Left colon (tissue), 2 donors: Measurements from ENCODE around the gene TNRC6A. TPM values are rescaled to one million over a fixed set of nuclear protein-coding genes. Genes with fewer than 3 reads are reported as not detected.
"Not testable (repeated sequence)": the region's sequence is repeated elsewhere in the genome, so short reads cannot be mapped to it uniquely, and the experiment has no call there.

ENCODE experiments used
- ATAC-seq: fragments of 200-7000 bp; cut with Tn5 transposase; one replicate; pipeline ENCODE4 v1.9.1; 2020; ENCODE audit warnings: mild to moderate bottlenecking, moderate library complexity
- DNase-seq, 2 donors: peaks; one replicate each; pipeline ENCODE4 v3.0.0-alpha.2; 2020
- intact Hi-C, 2 donors: fragments of 100-400 bp; cut with DNase I in 1 of 2; cut with micrococcal nuclease in 1 of 2; formaldehyde crosslinking; loops; one replicate each; pipeline versions ENCODE4 v1.11.2 to v1.14.0; 2022; cut with DNase I, micrococcal nuclease
- total RNA-seq, 2 donors: library from RNA; stranded (reverse); fragmentation: NEBNext Ultra II Directional; extraction: Animal tissue kit (Norgen Biotek cat#: 25700); gene quantifications; one replicate each; pipeline ENCODE4 v1.2.1, GENCODE V29; 2021
- donor health status: DM: no; HTN: no; CAD: no.
- donor health status: DM: yes; HTN: yes; CAD: no.

Gene TNRC6A
- total RNA-seq, 2 donors from 2014 or later, result 29.6 to 36.2 TPM

DNA sequence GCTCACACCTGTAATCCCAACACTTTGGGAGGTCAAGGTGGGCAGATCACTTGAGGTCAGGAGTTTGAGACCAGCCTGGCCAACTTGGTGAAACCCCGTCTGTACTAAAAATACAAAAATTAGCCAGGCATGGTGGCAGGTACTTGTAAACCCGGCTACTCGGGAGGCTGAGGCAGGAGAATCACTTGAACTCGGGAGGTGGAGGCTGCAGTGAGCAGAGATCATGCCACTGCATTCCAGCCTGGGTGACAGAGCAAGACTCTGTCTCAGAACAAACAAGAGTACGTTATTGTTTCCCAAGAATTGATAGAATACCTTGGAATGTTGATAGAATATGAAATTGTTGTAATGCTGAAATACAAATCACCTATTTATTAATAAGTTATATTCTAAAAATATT lies 20.4 kb downstream of the TNRC6A start:
- ATAC-seq, DNase-seq, intact Hi-C loops: not testable (repeated sequence)

DNA sequence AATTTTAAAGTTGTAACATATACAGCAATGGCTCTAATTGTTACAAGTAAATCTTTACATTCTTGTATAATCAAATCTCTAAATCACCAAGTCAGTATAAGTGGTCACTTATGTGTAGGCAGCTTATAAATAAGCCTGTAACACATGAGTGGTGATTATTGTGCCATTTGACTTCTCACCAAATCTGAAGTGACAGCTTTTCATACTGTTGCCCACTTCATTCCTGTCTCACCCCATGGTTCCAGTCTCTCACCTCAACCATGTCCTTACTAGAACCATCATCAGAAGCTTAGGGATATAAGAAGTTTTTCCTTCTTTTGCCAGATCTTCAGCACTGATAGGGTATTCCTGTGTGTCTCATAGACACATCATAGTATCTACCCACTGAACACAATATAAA lies 23.5 kb downstream of the TNRC6A start:
- intact Hi-C loops, result no loop called here
- ATAC-seq (no peak), DNase-seq (no peak)

DNA sequence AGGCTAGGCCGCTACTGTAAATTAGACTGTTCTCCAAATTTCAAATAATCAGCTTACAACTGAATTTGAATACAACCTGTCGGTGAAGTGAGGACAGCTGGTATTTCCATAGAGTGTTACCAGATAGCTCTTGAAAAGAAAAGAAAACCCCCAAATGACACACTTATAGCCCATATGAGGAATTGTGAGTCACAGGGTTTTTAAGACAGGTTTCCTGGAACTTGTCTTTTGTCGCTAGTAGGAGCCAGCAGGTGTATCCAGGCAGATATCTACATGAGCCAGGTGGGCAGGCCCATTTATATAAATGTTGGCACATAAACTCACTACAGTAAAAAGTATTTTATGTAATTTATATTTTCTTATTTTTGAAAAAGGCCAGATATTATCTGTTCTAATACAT lies 24.0 kb downstream of the TNRC6A start:
- intact Hi-C loops, result no loop called here
- DNase-seq, result no peak
- ATAC-seq, result no peak

DNA sequence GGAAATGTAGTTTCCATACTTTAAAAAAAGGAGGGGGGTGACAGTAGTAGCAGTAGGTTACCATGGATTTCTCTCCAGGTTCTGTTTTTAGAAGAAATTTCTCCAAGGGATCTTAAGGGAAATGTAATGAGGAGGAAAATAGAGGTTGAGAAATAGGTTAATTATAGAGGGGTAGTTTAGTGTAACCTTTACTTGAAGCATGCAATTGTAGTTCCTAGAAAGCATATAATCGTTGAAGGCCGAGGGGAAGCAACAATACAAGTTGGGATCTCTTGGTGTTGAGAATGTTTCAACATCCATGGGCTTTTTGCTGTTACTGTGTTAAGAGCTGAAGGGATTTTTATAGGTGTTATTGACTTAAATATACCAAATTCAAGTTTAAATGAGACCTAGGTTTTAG lies 25.1 kb downstream of the TNRC6A start:
- intact Hi-C loops, result no loop called here
- no peak for DNase-seq
- ATAC-seq, result no peak

DNA sequence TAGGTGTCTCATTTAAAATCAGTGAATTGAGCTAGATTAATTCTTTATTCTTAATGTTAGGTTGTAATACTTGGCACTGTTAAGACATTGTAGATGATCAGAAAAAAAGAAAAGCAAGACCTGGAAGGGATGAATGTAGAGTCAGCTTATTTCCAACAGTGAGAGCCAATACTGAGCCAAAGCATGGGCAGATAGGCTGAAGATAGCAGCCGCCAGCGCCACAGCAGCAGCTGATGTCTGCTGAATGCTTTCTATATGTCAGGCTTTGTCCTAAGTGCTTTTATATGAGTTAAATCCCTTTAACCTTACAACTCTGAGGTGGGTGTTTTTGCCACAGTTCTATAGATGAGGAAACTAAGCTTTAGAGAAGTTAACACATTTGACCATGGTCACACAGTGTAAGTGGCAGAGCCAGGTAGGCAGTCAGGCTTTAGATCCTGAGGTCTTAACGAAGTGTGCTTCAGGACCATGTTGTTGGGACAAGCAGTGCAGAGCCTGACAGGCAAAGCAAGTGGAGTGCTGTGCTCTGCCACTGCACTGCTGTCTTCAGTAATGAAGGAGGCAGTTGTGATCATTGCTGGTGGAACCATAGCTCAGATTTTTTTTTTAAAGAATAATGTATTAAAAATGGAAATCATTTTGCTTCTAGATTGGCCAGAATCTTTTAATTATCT lies 25.9 kb downstream of the TNRC6A start:
- no peak for ATAC-seq
- intact Hi-C loops, result no loop called here

DNA sequence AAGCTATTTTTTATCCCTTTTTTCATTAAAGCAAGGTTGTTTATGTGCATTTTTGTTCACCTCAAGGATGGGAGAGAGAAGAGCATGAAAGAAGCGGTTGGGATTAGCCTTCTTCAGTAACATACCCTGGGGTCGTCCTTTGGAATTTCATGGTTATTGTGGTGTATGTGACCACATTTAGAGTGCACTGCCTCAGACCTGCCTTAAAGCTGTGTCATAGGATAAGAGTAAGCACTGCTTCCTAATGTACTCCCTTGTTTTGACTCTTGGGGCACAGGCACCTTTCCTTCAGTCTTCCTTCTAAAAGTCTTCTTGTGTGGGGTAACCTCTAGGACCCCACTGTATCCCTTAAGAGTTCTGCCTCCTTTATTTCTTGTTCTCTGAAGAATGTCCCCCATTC lies 28.9 kb downstream of the TNRC6A start:
- intact Hi-C loops, result no loop called here
- DNase-seq (no peak), ATAC-seq (no peak)

More for the DNA sequence above, 25.9 kb downstream of the TNRC6A start:
- DNase-seq, result no peak

DNA sequence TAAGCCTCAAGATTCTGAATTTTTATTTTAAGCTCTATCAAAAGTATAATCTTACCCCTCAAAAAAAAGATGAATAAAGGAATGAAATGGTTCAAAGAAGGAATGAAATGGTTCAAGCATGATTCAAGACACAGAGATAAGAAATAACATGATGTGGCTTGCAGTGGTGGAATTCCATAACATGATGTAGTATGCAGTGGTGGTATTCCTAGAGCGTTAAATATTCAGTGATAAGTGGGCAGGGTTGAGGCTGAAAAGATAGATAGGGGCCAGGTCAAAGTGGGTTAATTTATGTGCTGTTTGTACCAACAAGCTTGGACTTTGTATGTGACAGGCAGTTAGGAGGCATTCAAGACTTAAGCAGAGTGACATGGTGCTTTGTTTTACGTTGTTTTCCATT lies 29.6 kb downstream of the TNRC6A start:
- DNase-seq (no peak), ATAC-seq (no peak)
- intact Hi-C loops, result no loop called here

DNA sequence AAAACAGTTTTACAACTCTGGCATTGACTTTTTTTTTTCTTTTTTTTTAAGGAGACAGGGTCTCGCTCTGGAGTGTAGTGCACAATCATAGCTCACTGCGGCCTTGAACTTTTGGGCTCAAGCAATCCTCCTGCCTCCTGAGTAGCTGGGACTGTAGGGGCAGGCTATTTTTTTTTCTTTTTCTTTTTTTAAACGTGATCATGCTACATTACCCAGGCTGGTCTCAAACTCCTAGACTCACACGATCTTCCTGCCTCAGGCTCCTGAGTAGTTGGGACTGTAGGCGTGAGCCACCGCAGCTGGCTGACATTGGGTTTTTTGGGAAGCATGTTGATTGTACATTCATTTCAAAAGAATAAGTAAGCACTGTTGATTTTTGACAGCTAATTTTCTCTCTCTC lies 32.1 kb downstream of the TNRC6A start:
- ATAC-seq, result no peak
- no peak for DNase-seq
- intact Hi-C loops, result no loop called here

DNA sequence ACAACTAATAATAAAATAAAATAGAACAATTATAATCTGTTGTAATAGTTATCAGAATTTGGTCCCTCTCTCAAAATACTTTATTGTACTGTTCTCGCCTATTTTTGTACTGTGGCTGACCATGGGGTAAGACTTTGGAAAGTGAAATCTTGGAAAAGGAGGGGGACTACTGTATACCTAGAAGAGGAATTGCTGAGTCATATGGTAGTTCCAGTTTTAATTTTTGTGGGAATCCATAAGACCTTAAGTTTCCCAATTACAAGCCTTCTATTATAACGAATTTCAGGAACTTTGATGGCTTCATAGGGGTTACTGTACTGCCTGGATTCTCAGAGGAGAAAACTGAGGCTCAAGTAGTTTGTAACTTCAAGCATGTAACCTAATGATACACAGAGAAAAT lies 35.5 kb downstream of the TNRC6A start:
- ATAC-seq, result no peak
- intact Hi-C loops, result no loop called here
- DNase-seq, result no peak

DNA sequence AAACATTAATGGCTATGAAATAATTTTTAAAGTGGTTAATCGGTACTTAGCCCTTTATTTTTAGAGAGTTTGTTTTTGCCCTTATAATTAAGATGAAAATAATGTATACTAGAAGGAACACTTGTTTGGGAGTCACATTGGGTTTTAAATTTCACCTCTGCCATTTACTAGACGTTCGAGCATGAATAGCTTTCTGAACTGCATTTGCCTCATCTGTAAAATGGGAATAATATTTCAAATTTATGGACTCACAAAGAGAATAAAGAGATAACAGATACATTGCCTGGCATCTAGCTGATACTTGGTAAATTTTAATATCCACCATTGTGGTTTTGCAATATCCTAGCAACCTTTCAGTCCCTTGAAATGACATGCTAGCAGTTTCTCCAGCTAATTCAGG lies 36.6 kb downstream of the TNRC6A start:
- intact Hi-C loops, result no loop called here
- ATAC-seq, result no peak
- no peak for DNase-seq

DNA sequence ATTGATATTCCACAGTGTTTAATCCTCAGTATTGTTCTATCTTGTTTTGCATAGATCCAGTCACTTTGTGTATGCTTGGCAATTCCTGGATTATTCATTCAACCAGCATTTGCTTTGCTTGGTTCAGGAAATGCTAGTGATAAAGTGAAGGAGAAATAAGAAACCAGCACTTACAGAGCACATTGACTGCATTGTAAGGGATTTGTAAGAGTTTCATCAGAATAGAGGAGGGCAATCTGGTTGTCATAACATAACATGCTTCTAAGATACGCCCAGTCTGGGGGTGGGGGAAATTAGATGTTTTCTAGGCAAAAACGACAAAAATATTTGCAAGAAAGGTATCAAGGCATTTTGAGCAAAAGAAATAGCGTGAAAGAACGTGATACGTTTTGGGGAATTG lies 40.4 kb downstream of the TNRC6A start:
- intact Hi-C loops, result no loop called here
- DNase-seq (no peak), ATAC-seq (no peak)

DNA sequence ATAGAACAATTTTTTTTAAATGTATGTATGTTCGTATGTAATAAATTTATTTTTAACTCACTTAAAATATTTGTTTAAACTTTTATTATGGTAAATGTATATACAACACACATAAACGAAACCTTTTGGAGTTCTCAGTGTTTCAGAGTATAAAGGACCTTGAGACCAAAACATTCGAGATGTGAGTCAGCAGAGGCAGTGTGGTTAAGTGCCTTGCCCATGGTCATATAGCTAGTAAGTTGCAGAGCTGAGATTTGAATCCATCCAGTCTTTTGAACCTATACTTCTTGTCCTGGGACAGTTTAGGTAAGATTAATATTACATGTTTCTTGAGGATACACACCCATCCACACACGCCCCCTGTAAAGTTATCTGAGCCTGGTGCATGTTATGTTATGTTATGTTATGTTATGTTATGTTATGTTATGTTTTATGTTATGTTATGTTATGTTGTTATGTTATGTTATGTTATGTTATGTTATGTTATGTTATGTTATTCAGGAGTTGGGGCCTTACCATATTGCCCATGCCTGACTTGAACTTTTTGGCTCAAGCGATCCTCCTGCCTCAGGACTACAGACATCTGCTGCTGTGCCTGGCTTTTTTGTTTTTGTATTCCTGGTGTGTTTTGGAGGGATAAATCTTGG lies 41.8 kb downstream of the TNRC6A start:
- DNase-seq (no peak), ATAC-seq (no peak)
- intact Hi-C loops, result no loop called here

DNA sequence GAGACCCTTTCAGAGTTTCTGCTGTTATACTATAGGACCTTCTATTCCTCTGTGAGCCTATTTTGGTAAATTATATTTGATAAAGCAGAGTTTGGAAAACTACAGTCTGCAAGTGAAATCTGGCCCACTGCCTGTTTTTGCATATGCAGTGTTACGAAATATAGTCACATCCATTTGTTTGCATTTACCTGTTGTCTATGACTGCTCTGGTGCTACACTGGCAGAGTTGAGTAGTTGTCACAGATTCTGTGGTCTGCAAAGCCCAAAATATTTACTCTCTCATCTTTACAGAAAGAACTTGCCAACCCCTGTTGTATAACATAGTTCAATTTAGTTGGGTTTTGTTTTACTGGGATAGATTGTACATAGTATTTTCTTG lies 42.3 kb downstream of the TNRC6A start:
- ATAC-seq, result no peak
- intact Hi-C loops, result no loop called here

DNA sequence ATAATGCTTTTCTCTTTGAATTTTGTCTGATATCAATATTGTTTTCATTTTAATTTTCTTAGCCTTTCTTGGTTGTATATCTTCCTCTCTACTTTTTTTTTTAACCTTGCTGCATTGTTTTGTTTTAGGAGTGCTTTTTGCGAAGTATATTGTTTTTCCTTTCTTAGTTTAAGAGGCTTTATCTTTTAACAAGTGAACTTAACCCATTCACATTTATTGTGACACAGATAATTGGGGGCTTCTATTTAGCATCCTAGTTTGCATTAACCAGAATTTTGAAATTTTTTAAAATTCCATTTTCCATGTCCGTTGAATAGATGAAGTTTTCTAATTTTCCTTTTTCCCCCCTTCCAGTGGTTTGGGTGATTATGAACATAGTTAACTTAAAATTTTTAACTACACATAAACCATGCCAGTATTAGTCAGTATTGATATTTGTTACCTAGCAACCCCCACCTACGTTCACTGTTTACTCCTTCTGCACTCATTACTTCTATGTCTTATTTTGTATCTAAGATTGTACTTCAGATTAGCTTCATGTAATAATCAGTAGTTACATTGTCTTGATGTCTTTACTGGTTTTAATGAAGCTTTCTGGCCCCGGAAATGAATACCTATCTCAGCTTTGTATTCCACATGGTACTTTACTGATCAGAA lies 44.4 kb downstream of the TNRC6A start:
- DNase-seq, result no peak
- ATAC-seq, result no peak
- intact Hi-C loops, result no loop called here

More for the DNA sequence above, 42.3 kb downstream of the TNRC6A start:
- no peak for DNase-seq

DNA sequence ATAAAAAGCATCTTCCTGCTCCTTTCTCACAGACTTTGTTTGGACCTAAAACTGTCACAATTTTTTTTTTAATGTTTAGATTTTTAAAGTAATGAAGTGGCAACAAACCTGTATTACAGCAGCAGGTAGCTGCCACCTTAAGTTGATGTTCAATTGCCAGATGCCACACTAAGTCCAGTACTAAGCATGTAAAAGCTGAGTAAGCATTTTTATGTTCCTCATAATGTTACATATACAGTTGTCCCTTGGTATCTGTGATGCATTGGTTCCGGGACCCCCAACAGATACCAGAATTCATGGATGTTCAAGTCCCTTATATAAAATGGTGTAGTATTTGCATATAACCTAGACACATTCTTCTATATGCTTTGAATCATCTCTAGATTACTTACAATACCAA lies 45.1 kb downstream of the TNRC6A start:
- DNase-seq (no peak), ATAC-seq (no peak)
- intact Hi-C loops, result no loop called here

DNA sequence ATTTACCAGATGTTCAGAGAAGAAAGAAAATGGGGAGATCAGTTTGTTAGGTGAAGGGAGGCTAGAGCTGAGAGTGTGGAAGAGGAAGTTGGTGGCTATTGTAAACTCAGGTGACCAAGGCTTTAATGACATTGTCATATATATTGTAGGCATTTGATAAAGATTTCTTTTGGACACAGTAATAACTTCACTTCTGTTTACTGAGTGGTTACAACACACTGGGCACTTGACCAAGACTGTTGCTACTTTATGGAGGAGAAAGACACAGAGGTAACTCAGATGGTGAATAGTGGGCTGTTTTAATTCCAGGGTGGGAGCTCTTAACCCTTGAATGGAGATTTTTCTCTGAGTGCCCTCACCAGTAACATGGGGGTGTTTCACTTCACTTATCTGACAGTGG lies 46.0 kb downstream of the TNRC6A start:
- ATAC-seq (peak; percentile 94), DNase-seq (peak; percentile 60 to 70)
- intact Hi-C loops, result no loop called here

DNA sequence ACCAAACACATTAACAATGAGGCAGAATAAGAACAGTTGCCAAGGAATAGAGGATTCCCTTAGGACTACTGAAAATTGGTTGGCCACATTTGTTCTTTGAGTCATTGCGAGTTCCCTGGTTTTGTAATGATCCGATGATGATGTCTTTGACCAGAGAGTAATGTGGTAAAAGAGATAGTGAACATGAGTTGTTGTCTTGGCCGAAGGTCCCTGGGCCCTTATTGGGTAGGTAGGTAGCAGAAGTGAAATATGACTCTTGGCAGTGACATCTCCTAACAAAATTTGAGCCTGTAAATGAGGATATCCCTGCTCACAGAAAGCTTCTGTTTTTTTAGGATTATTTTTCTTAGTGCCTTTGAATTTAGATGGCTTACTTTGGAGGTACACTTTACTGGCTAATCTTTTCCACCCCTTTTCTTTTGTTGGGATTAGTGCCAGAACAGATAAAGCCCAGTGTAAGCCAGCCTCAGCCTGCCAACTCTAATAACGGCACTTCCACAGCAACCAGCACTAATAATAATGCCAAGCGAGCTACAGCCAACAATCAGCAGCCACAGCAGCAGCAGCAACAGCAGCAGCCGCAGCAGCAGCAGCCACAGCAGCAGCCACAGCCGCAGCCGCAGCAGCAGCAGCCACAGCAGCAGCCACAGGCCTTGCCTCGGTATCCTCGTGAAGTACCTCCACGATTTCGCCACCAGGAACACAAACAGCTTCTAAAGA lies 47.2 kb downstream of the TNRC6A start:
- no peak for ATAC-seq
- intact Hi-C loops, result no loop called here
- DNase-seq, result peak in 1 of 2 donors; percentile 26

DNA sequence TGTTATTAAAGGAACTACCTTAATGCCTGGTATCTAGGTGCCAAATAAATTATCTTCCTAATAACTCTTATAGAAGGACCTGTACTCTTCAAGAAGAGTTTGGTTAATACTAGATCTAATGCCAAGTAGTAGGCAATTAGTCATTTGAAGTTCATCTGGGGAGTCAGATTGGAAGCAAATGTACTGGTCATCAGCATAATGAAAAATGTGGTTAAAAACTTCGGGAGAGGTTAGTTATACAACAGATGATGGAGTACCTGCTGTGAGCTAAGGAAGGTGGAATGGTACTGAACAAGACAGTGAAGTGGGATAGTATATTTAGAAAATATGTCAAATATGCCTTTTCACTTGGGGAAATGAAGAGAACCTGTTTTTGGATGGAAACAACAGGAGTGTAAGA lies 49.2 kb downstream of the TNRC6A start:
- no peak for DNase-seq
- intact Hi-C loops, result no loop called here
- ATAC-seq, result no peak

DNA sequence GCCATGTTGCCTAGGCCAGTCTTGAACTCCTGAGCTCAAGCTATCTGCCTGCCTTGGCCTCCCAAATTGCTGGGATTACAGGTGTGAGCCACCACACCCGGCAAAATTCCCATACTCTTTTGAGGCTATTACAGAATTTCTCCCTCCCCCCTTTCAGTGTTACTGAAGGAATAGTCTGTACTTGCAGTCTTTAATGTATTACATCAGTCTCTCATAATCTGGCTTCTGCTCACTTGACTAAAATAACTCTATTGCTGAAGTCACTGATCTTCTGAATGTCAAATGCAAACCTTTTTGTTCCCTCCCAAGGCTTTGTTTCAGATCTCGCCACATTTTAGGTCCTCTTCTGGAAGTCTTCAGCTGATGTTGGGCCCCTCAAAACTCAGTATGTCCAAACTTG lies 51.8 kb downstream of the TNRC6A start:
- no peak for ATAC-seq
- DNase-seq, result no peak
- intact Hi-C loops, result no loop called here

DNA sequence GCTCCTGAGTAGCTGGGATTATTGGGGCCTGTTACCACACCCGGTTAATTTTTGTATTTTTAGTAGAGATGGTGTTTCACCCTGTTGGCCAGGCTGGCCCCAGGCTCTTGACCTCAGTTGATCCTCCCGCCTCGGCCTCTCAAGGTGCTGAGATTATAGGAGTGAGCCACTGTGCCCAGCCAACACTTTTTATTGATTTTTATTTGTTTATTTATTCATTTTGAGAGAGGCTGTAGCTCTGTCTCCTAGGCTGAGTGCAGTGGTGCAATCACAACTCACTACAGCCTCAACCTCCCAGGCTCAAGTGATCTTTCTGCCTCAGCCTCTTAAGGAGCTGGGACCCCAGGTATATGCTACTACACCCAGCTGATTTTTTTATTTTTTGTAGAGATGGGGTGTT lies 54.7 kb downstream of the TNRC6A start:
- DNase-seq, result no peak
- intact Hi-C loops, result no loop called here
- ATAC-seq, result no peak
